A673 (cell line): ENCODE results near the gene FGFR3.

ENCODE experiments used
- EZH2 ChIP-seq: fragments of 200-600 bp; sonication (generic); IDR thresholded peaks from 2 replicates; pipeline ENCODE4 v1.6.1; 2017; ENCODE audit warnings: borderline replicate concordance, low read depth, mild to moderate bottlenecking, mixed read lengths, antibody characterized with exemption, low read length; ENCODE audit not compliant: poor library complexity, severe bottlenecking
- TF ChIP-seq, protein P1 (sequence below): fragments of 300-800, 200-600 bp; sonication (generic); conservative IDR thresholded peaks from 2 replicates; pipeline ENCODE4 v1.5.1; 2017; ENCODE audit warnings: low read depth, mild to moderate bottlenecking, antibody characterized with exemption, low read length, moderate library complexity, mixed read lengths

DNA sequence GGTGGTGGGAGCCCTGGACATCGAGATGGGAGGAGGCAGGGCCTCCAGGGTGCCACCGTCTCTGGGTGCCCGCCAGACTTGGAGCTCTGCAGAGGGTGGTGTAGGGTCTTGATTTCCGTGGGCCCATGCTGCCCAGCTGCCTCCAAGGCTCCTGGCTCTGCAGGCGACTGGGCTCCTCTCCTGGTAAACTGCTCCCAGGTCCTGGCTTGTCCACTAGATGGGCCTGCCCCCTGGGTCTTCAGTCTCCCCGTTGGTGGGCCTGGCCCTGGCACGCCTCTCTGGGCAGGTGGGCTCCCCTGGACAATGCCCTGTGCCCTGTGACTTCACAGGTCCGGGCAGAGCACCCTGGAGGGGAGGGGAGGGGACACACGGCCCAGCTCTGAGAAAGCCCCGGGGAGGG is 7.7 kb downstream of the FGFR3 start:
- TF ChIP-seq, protein P1, sequence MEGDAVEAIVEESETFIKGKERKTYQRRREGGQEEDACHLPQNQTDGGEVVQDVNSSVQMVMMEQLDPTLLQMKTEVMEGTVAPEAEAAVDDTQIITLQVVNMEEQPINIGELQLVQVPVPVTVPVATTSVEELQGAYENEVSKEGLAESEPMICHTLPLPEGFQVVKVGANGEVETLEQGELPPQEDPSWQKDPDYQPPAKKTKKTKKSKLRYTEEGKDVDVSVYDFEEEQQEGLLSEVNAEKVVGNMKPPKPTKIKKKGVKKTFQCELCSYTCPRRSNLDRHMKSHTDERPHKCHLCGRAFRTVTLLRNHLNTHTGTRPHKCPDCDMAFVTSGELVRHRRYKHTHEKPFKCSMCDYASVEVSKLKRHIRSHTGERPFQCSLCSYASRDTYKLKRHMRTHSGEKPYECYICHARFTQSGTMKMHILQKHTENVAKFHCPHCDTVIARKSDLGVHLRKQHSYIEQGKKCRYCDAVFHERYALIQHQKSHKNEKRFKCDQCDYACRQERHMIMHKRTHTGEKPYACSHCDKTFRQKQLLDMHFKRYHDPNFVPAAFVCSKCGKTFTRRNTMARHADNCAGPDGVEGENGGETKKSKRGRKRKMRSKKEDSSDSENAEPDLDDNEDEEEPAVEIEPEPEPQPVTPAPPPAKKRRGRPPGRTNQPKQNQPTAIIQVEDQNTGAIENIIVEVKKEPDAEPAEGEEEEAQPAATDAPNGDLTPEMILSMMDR = no peak
- TF ChIP-seq EZH2 = no peak
